ENCODE measurements around the gene RAD23A.
"Not testable (repeated sequence)": the region's sequence is repeated elsewhere in the genome, so short reads cannot be mapped to it uniquely, and the experiment has no call there.

Gene RAD23A

DNA sequence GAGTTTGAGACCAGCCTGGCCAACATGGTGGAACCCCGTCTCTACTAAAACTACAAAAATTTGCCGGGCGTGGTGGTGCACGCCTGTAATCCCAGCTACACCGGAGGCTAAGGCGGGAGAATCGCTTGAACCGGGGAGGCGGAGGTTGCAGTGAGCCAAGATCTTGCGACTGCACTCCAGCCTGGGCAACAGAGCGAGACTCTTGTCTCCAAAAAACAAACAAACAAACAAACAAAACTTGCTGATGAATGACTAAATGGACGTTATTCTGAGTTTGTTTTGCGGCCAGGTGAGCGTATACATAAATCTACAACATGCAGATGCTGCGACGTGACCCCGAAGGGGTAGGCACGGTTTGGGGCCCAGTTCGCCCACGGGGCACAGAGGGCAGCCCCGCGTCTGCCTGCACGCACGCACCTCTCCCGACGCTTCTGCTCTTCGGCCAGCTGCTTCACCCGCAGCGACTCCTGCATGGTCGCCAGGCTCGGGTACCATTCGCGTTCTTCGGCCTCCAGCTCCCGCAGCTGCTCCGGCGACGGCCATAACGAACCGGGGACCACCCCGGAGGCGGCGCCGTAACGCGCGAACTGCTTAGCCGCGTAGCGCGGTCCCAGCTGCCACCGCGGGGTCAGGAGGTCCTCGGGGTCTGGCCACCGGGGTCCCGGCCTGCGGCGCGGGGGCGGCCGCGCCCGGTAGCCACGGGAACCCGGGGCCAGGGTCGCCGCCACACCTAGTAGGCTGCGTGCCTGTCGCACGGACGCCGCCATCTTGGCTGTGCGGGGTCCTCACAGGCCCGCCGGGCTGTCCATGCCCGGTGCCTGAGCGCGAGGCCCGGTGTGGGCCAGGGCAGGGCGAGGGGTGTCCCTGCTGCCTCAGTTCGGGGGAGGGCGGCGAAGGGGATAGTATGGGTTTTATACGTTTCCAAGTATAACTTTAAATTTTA lies 11.1 kb downstream of the RAD23A start, which contains the start of gene GADD45GIP1:
GADD45GIP1 (minus strand) TSS at position 778 of the 943 bp plus-strand sequence; CDS start at position 767, 11 bp downstream.
- no peak for DNase-seq

DNA sequence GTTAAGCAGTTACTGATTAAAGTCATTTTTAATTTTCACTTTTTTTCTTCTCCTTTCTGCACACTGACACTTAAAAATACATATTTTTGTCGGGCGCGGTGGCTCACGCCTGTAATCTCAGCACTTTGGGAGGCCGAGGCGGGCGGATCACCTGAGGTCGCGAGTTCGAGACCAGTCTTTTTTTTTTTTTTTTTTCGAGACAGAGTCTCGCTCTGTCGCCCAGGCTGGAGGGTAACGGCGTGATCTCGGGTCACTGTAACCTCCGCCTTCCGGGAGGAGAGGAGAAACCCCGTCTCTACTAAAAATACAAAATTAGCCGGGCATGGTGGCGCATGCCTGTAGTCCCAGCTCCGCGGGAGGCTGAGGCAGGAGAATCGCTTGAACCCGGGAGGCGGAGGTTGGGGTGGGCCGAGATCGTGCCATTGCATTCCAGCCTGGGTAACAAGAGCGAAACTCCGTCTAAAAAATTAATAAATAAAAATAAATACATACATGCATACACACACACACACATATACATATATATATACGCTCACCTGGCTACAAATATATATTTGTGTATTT lies 11.8 kb downstream of the RAD23A start:
- not testable (repeated sequence) for DNase-seq

DNA sequence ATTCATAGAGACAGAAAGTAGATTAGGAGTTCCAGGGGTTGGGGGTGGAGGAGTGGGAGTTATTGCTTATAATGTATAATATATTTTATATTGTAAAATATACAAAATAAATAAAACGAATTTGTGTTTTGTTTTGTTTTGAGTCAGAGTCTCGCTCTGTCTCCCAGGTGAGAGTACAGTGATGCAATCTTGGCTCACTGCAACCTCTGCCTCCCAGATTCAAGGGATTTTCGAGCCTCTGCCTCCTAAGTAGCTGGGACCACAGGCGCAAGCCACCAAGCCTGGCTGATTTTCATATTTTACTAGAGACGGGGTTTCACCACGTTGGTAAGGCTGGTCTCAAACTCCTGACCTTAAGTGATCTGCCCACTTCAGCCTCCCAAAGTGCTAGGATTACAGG lies 13.8 kb downstream of the RAD23A start:
- DNase-seq = no peak

DNA sequence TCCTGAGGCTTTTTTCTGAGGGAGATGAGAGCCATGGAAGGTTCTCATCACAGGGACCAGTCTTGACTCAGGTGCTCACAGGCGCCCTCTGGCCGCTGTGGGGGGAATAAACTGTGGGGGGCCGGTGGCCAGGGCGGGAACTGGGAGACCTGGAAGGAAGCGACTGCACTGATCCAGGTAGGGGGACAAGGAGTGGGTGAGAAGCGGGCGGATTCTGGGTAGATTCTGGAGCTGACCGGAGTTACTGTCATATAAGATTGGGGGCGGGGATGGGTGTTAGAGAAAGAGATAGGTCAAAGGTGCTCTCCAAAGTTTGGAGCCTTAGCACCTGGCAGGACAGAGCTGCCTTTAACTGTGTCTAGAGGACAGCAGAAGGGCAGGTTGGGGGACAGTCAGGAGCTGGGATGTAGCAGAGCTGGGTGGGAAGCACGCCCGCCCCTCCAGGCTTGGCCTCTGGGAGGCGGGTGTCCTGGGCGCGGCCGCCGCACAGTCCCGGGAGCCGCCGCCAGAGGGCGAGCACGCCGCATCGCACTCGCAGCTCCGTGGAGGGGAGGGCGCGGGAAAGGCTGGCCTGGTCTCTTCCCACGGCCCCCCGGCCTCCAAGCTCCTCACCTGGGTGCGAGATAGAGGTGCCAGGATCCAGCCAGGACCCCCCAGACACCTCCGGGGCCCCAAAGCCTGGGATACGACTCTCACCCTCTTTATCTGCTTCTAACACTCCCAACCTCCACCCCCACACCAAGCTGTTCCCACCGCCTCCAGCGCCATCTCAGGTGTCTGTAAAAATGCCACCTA lies 19.6 kb downstream of the RAD23A start:
- peak; percentile 60 for DNase-seq

DNA sequence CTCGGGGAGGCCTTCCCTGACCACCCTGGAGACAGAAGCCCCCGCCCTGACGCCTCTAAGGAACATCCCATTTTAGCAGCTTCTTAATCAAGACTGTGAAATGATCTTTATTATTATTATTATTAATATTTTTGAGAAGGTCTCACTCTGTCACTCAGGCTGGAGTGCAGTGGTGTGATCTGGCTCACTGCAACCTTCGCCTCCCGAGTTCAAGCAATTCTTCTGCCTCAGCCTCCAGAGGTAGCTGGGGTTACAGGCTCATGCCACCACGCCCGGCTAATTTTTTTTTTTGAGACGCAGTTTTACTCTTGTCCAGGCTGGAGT lies 20.1 kb downstream of the RAD23A start:
- no peak for DNase-seq

DNA sequence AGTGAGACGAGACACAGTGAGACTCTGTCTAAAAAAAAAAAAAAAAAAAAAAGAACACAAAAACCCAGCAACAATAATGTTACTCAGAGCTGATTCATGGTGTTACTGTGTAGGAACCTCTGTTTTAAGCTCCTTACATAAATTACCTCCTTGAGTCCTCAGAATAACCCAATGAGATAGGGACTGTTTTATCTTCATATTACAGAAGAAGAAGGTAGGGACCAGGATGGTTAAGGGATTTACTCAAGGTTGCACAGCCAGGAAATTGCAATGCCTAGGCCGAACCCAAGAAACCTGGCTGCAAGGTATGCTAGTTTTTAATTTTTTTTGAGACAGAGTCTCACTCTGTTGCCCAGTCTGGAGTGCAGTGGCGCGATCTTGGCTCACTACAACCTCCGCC lies 22.2 kb downstream of the RAD23A start:
- DNase-seq = no peak

DNA sequence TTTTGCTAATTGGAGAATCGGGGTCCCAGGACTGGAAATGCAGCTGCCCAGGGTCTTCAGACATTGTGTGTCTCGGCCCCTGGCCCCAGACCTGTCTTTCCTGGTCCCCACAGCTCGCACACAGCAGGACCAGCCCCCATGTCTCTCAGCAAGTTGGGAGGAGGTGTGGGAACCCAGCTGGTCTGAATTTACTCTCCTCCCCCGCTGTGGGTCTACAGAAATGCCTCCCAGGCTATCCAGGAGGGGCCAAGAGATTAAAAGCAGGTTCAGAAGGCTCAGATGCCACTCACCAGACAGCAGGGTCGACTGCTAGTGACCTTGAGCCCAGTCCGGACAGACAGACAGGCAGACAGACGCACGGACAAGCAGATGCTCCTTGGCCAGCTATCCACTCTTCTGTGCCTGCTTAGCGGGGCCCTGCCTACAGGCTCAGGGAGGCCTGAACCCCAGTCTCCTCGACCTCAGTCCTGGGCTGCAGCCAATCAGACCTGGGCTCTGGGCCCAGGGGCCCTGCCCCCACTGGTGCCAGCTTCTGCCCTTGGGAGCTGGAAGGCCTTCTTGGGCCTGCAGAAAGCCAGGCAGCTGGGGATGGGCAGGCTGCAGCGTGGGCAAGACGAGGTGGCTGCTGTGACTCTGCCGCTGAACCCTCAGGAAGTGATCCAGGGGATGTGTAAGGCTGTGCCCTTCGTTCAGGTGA lies 23.8 kb downstream of the RAD23A start, which contains the start of gene DAND5:
DAND5 (plus strand) TSS at position 285 of the 697 bp plus-strand sequence; CDS start at position 370, 85 bp downstream.
- DNase-seq = no peak

DNA sequence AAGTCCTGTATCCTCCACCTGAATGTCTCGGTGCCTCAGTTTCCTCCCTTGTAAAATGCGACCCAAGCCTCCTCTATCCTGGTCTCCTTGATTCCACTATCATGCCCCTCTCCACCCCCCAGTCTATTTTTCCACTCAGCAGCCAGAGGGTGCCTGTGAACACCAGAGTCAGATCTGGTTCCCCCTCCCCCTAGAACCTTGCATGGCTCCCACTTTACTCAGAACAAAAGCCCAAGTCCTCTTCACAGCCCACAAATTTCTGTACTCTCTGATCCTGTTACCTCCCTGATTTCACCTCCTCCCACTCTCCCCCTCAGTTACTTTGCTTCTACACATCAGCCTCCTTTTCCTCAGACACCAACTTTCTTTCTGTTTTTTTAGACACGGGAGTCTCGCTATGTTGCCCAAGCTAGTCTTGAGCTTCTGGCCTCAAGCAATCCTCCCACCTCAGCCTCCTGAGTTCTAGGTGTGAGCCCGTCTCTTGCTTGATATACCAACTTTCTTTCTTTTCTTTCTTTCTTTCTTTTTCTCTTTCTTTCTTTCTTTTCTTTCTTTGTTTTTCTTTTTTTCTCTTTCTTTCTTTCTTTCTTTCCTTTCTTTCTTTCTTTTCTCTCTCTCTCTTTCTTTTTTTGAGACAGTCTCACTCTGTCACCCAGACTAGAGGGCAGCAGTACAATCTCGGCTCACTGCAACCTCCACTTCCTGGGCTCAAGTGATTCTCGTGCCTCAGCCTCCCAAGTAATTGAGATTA lies 24.6 kb downstream of the RAD23A start:
- DNase-seq = no peak

DNA sequence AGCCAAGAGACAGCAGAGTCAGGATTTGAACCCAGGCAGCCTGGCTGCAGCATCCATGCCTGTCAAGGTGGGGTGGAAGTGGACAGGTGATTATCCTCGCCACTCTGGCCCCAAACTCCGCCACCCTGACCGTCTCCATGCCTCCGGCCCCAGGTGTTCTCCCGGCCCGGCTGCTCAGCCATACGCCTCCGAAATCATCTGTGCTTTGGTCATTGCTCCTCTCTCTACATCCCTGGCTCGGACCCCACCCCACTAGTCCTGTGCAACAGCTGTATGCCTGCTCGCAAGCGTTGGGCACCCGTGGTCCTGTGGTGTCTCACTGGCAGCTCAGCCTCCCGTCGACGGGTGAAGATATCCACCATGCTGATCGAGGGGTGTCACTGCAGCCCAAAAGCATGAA lies 27.6 kb downstream of the RAD23A start:
- DNase-seq = no peak

DNA sequence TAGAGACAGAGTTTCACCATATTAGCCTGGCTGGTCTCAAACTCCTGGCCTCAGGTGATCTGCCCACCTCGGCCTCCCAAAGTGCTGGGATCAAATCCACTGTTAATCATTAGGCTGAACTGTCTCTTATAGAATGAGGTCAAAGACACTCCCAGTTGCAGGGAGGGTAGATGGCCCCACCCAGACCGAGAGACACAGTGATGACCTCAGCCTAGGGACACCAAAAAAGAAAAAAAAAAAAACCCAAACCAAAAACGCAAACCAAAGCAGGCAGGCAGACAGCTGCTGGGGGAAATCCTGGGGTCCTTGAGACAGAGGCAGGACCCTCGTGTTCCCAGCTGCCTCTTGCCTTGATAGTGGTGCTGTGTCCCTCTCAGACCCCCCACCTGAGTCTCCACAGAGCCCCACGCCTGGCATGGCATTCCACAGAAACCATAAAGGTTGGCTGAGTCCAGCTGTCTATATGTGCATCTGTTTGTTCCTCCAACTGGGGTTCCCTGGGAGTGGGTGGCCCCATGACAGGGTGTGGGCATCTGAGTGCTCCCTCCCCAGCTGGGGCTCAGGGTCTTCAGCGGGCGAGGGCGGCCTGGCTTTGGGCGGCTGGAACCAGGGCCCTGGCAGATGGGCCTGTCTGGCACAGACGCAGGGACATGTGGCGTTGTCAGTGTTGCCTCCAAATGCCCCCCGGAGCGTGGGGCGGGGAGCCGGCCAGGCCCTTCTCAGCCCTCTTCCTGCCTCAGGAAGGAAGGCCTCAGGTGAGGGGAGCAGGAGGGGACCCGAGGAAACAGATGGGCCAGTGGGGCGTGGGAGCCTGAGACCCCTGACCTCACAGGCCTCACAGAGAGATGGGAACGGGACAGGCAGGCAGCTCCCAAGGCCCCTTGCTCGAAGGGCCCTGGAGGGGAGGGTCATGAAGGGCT lies 28.9 kb downstream of the RAD23A start:
- DNase-seq = no peak

DNA sequence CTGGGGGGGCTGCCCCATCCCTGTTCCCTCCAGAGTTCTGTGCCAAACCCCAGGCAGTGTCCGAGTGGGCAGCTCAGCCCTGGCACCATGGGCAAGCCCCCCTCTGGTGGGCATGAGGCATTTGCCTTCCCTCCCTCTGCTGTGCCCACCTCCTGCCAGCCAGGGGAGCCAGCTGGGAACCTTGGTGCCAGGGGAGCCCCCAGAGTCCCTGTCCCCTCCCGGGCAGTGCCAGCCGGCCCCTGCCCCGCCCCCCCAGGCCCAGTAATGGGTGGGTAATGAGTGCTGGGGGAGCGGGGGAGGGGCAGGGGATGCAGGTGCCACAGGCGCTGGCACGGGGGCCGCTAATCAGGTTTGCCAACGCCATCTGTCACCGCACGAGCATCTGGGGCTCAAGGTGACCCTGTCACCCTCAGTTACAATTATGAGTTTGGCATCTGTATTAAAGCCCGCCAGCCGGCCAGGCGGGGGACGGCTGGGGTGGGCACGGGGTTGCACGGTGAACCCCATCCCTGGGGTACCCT lies 29.6 kb downstream of the RAD23A start:
- no peak for DNase-seq

DNA sequence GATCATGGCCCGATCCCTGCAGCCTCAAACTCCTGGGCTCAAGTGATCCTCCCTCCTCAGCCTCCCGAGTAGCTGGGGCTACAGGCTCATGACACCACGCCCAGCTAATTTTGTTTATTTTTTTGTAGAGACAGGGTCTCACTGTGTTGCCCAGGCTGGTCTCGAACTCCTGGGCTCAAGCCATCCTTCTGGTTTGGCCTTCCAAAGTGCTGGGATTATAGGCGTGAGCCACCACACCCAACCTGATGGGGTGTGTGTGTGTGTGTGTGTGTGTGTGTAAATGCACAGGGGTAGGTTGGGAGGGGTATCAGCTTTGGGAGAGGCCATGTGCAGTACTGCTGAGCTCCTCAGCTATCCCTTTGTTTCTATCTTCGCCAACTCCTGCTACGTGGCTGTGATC lies 30.4 kb downstream of the RAD23A start:
- DNase-seq = not testable (repeated sequence)

DNA sequence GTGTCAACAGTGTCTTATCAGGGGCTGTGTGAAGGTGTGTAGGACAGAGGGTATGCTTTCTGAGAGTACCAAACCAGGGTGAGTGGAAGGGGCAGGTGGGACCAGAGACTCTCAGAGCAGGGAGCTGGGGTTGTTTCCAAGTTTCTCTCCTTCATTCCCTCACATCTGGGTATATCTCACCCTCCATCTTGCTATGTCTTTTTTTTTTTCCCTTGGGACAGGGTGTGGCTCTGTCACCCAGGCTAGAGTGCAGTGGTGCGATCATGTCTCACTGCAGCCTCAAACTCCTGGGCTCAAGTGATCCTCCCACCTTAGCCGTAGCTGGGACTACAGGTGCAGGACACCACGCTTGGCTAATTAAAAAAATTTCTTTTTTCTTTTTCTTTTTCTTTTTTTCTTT lies 34.3 kb downstream of the RAD23A start:
- DNase-seq = no peak

DNA sequence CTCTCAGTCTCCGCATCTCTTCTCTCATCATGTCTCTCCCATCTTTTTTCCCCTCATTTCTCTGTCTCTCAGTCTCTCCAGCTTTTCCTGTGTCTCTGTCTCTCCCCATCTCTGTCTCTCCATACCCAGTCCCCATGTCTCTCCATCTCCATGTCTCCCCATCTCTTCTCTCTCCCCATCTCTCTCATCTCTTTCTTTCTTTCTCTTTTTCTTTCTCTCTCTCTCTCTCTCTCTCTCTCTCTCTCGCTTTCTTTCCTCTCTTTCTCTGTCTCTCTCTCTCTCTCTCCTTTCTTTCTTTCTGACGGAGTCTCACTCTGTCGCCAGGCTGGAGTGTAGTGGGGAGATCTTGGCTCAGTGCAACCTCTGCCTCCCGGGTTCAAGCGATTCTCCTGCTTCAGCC lies 37.0 kb downstream of the RAD23A start:
- DNase-seq = no peak

DNA sequence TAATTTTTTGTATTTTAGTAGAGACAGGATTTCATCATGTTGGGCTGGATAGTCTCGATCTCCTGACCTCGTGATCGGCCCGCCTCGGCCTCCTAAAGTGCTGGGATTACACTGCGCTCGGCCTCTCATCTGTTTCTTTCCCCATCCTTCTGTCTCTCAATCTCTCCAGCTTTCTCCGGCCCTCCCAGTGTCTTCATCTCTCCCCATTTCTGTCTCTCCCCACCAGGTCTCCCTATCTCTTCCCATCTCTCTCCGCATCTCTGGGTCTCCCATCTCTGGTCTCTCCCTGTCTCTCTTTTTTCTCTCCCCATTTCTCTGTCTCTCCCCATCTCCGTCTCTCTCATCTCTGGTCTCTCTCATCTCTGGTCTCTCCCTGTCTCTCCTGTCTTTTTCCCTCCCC lies 37.4 kb downstream of the RAD23A start:
- DNase-seq = no peak

DNA sequence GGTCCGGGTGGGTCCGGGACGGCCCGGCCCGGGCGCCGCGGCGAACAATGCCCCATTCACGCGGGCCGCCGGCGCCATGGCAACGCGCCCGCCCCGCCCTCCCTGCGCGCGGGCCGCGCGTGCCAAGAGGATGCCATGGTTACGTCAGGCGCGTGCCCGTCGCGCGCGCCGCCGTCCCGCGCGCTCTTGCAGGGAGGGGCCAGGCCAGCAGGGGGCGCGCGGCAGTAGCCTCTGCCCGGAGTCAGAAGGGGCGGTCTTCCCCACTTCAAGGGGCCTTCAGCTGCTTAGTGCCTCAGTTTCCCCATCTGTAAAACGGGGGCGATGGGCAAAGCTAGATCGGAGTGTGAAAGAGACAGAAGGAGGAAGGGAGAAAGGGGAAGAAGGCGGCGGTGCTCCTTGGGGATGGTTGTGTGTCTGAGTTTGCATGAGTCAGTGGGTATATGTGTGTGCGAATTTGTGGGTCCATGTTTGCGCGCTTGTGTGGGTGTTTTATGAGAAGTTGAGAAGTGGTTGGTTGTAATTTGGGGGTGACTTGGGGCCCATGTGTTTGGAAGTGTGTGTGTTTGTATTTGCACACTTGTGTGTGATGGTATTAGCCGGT lies 38.0 kb downstream of the RAD23A start:
- no peak for DNase-seq

DNA sequence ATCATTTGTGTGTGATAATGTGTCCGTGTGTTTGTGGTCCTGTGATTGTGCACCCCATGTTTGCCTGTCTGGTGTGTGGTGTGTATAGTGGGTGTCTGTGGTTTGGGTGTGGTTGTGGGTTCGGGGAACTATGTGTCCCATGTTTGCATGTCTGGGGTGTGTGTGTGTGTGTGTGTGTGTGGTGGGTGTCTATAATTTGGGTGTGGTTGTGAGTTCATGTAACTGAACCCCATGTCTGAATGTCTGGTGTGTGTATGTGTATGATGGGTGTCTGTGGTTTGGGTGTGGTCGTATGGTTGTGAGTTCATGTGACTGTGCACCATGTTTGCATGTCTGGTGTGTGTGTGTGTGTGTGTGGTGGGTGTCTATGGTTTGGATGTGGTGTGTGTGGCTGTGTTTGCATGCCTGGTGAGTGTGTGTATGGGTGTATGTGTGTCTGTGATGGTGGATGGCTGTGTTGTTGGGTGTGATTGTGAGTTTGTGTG lies 38.5 kb downstream of the RAD23A start:
- no peak for DNase-seq

DNA sequence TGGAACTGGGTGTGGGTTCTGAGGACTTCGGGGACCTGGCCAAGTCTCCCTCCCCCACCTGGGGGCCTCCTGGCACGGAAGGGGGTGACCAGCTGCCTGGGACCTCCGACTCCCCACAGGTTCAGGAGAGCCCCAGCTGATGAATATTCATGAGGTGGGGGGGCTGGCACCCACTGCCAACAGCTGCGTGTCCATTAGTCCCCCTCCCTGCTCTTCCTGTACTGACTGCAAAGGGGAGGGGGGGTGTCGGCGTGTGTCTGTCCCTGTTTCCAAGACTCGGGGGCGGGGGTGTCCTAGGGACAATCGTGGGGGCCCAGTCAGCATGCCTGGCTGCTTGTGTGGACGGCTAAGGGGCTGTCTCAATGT lies 39.0 kb downstream of the RAD23A start:
- DNase-seq = no peak

DNA sequence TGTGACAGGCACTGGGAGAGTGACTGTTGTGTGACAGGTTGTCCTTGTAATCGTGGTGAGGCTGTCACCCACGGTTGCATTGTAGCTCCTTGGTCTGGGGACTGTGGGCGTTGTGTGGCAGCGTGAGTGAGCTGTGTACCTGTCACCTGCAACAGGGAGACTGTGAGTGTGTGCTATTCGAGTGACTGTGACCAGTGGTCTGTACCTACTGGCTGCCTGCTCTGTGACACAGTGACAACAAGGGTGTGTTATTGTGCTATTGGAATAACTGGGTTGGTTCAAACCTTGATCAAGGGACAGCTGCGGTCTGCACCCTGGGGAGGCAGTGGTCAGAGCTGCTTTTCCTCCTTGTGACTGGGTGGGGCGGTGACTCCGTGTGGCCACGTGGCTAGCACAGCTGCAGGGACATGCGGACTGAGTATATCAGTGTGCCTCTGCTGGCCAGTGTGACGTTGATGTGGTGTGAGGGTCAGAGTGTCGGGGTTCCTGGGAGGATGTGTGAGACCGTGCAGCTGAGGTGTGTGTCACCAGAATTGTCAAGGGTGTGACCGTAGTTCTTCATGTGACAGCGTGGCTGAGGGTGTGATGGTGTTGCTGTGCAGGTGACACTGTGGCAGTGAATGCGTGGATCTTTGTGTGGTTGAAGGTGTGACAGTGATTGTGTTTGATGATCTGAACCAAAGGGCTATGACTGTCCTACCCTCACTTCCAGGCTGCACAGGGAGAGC lies 39.6 kb downstream of the RAD23A start:
- DNase-seq = peak; percentile 13

DNA sequence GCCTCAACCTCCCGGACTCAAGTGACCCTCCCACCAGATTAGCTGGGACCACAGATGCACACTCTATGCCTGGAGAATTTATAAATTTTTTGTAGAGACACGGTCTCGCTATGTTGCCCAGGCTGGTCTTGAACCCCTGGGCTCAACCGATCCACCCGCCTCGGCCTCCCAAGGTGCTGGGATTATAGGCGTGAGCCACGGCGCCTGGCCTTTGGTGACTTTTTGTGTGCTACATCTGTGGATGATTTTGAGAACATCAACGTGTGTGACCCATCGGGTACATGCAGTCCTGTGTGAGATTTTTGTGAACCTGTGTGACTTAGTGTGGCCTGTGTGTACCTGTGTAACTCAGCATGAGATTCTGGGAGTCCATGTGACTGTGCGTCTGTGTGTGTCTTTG lies 41.1 kb downstream of the RAD23A start:
- DNase-seq = no peak

All from NCI-H1417 treated with DMSO at 0.1 percent for 48 hours (cell line).